Subcutaneous abdominal adipose tissue (tissue), 5 donors: ENCODE data around the gene PNMA8C.

Source experiments
- H3K27ac ChIP-seq: one replicate; pipeline ENCODE4 v1.7.0; 2013; ENCODE audit warnings: low read depth, mild to moderate bottlenecking, inconsistent platforms, low read length, moderate library complexity
- H3K27me3 ChIP-seq, 5 donors: one replicate each; pipeline ENCODE4 v1.7.0; 2013; ENCODE audit warnings: low read length in 5 of 5, inconsistent platforms in 1 of 5; ENCODE audit not compliant: control insufficient read depth in 5 of 5, insufficient read depth in 4 of 5
- H3K36me3 ChIP-seq, 5 donors: one replicate each; pipeline ENCODE4 v1.7.0; 2013; ENCODE audit warnings: low read length in 5 of 5; ENCODE audit not compliant: control insufficient read depth in 5 of 5, insufficient read depth in 5 of 5
- H3K4me1 ChIP-seq, 5 donors: one replicate each; pipeline ENCODE4 v1.7.0; 2013; ENCODE audit warnings: low read length in 5 of 5, mild to moderate bottlenecking in 3 of 5, moderate library complexity in 1 of 5; ENCODE audit not compliant: control insufficient read depth in 5 of 5, insufficient read depth in 5 of 5
- H3K4me3 ChIP-seq, 5 donors: one replicate each; pipeline ENCODE4 v1.7.0; 2013; ENCODE audit warnings: low read length in 5 of 5, low read depth in 1 of 5
- H3K9ac ChIP-seq, 5 donors: one replicate each; pipeline ENCODE4 v1.7.0; 2013; ENCODE audit warnings: low read length in 5 of 5, mild to moderate bottlenecking in 4 of 5, moderate library complexity in 3 of 5
- H3K9me3 ChIP-seq, 5 donors: one replicate each; pipeline ENCODE4 v1.7.0; 2013; ENCODE audit warnings: low read length in 5 of 5; ENCODE audit not compliant: control insufficient read depth in 5 of 5
- donor health status: healthy.
- donor health status: healthy.
- donor health status: healthy.
- donor health status: healthy.
- donor health status: healthy.

PNMA8C gene

GRCh38 chr19:46391296-46392251 lies 37.2 kb downstream of the PNMA8C start:
- H3K27ac ChIP-seq: no peak overlapping the region
- H3K4me3 ChIP-seq: no peak overlapping the region
- H3K4me1 ChIP-seq: peaks cover 0 to 8% (median 0%) of the 10 kb centered on the region in 5 donors
- H3K9me3 ChIP-seq: no peaks in the 10 kb centered on the region
- H3K36me3 ChIP-seq: peaks cover 0 to 51% (median 46%) of the 10 kb centered on the region in 5 donors
- no peaks in the 10 kb centered on the region for H3K27me3 ChIP-seq
- H3K9ac ChIP-seq: no peak overlapping the region

GRCh38 chr19:46390866-46391265 lies 37.9 kb downstream of the PNMA8C start:
- Histone ChIP-seq H3K4me1 (peaks cover 0 to 8% (median 0%) of the 10 kb centered on the region in 5 donors), H3K27ac (no peak overlapping the region), H3K27me3 (no peaks in the 10 kb centered on the region), H3K36me3 (peaks cover 0 to 58% (median 51%) of the 10 kb centered on the region in 5 donors), H3K9ac (no peak overlapping the region), H3K4me3 (no peak overlapping the region), H3K9me3 (no peaks in the 10 kb centered on the region)

GRCh38 chr19:46390121-46390858 lies 38.4 kb downstream of the PNMA8C start:
- Histone ChIP-seq H3K36me3 (peaks cover 0 to 59% (median 51%) of the 10 kb centered on the region in 5 donors), H3K4me1 (peaks cover 0 to 8% (median 0%) of the 10 kb centered on the region in 5 donors), H3K9ac (no peak overlapping the region), H3K27ac (no peak overlapping the region), H3K9me3 (no peaks in the 10 kb centered on the region), H3K27me3 (no peaks in the 10 kb centered on the region), H3K4me3 (no peak overlapping the region)

GRCh38 chr19:46388311-46389095 lies 40.2 kb downstream of the PNMA8C start:
- Histone ChIP-seq H3K36me3 (peaks cover 0 to 76% (median 67%) of the 10 kb centered on the region in 5 donors), H3K9ac (no peak overlapping the region), H3K4me1 (peaks cover 0 to 8% (median 0%) of the 10 kb centered on the region in 5 donors), H3K27me3 (no peaks in the 10 kb centered on the region), H3K27ac (no peak overlapping the region), H3K4me3 (no peak overlapping the region), H3K9me3 (no peaks in the 10 kb centered on the region)

GRCh38 chr19:46387713-46388130 lies 41.0 kb downstream of the PNMA8C start:
- Histone ChIP-seq H3K9ac (no peak overlapping the region), H3K27me3 (no peaks in the 10 kb centered on the region), H3K4me1 (peaks cover 0 to 8% (median 0%) of the 10 kb centered on the region in 5 donors), H3K27ac (no peak overlapping the region), H3K4me3 (no peak overlapping the region), H3K9me3 (no peaks in the 10 kb centered on the region), H3K36me3 (peaks cover 3 to 83% (median 74%) of the 10 kb centered on the region in 5 donors)

- H3K9ac ChIP-seq: no peak overlapping the region
- no peaks in the 10 kb centered on the region for H3K9me3 ChIP-seq
- peaks cover 0 to 7% (median 0%) of the 10 kb centered on the region in 5 donors for H3K4me1 ChIP-seq
- peaks cover 8 to 89% (median 79%) of the 10 kb centered on the region in 5 donors for H3K36me3 ChIP-seq
- no peak overlapping the region for H3K4me3 ChIP-seq
- H3K27ac ChIP-seq: no peak overlapping the region
- H3K27me3 ChIP-seq: no peaks in the 10 kb centered on the region
These were observed 41.6 kb downstream of the PNMA8C start for GRCh38 chr19:46386996-46387712.

GRCh38 chr19:46386151-46386550 lies 42.6 kb downstream of the PNMA8C start:
- Histone ChIP-seq H3K27me3 (no peaks in the 10 kb centered on the region), H3K27ac (no peak overlapping the region), H3K4me3 (no peak overlapping the region), H3K9me3 (no peaks in the 10 kb centered on the region), H3K9ac (no peak overlapping the region), H3K36me3 (peaks cover 8 to 92% (median 78%) of the 10 kb centered on the region in 5 donors), H3K4me1 (peaks cover 0 to 5% (median 0%) of the 10 kb centered on the region in 5 donors)

- Histone ChIP-seq H3K9ac (no peak overlapping the region), H3K9me3 (no peaks in the 10 kb centered on the region), H3K27ac (no peak overlapping the region), H3K4me1 (peaks cover 0 to 5% (median 0%) of the 10 kb centered on the region in 5 donors), H3K36me3 (peaks cover 8 to 91% (median 74%) of the 10 kb centered on the region in 5 donors), H3K4me3 (no peak overlapping the region), H3K27me3 (no peaks in the 10 kb centered on the region)
These were observed 43.1 kb downstream of the PNMA8C start for GRCh38 chr19:46385636-46386035.

GRCh38 chr19:46384396-46384795 lies 44.3 kb downstream of the PNMA8C start:
- no peak overlapping the region for H3K9ac ChIP-seq
- H3K36me3 ChIP-seq: peaks cover 8 to 82% (median 65%) of the 10 kb centered on the region in 5 donors
- H3K27ac ChIP-seq: no peak overlapping the region
- H3K27me3 ChIP-seq: no peaks in the 10 kb centered on the region
- H3K4me3 ChIP-seq: no peak overlapping the region
- no peaks in the 10 kb centered on the region for H3K9me3 ChIP-seq
- peaks cover 0 to 5% (median 0%) of the 10 kb centered on the region in 5 donors for H3K4me1 ChIP-seq
